ENCODE results near the gene CEMP1.
A peak's percentile ranks its signal among the peaks of the same experiment; 100 is the strongest.

Gene CEMP1

DNA sequence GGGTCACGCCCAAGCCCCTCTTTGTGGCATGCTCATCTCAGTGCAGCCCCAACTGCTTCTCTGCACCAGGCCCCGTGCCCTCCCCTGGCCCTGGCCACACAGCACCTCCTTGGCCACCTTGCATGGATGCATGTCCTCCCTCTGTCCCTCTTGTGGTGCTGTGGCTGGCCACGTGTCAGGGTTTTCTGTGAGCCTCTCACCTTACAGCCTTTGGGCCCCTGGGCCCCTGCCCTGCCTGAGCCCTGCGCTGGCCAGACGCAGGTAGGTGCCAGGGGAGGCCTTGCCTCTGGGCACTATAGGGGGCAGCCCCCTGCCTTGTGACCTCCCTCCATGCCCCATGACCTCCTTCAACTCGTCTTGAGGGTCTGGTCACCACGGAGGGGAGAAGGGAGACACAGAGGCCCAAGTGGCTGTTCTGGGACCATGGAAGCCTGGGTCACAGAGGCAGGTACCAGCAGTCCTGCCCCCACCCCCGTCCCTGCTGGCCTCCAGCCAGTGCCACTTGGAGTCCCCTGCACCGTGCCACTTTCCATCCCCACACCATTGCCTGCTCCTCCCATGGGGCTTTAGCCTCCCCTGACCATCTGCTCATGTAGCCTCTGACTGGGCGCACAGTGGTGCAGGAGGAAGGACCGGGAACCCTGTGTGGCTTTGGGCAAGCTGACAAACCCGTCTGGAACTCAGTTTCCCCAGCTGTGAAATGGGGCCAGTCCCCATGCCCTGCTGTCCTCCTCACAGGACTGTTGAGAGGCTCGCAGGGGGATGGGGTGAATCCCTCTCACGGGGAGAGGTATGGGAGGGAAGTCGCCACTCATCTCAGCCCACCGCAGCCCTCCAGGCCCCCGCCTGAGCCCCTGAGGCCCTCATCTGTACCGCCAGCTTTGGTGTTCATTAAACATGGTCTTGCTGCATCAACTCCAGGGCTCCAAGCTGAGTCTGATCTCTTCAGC, 29.0 kb downstream of the CEMP1 start:
- Mint-ChIP-seq H3K4me1 (peaks cover 6% of the 10 kb centered on the region), H3K4me3 (no peak overlapping the region), H3K27ac (no peak overlapping the region), H3K27me3 (no peaks in the 10 kb centered on the region), H3K9me3 (no peaks in the 10 kb centered on the region)
- DNase-seq = no peak
- ATAC-seq = no peak

DNA sequence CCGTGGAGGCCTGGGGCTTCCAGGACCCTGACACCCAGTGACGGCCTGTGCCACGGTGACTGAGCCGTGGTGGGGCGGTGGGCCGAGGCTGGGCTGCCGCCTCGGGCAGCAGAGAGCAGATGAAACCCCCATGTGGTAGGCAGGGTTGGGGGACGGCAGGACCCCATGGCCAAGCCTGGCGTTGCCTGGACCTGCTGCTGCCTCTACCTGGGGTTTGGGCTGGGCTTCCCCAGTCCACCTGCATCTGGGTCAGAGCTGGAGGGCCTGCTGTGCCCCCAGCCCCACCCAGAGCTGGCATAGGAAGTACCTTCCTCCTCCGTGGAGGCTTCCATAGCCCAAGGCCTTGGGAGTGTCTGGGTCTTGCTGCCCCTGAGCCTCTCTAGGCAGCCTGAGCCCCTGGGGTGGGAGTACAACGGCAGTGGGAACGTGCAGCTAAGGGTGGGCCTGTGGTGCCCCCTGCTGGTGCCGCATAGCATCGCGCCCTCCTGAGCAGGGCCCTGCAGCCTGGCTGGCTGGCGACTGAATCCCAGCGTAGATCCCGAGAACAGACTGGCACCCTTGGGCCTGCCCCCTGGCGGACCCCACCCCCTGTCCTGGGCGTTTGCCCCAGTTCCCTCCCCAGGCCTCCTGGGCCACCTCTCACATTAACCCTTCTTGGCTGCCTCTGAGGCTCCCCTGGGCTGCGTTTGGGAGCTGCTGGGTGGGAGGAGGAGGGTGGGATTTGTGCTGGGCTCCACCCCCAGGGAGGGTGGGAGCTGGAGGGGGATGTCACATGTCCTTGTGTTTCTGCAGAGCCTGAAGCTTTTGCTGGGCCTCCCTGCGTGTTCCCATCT, 30.1 kb downstream of the CEMP1 start:
- Mint-ChIP-seq H3K27ac (no peak overlapping the region), H3K27me3 (no peaks in the 10 kb centered on the region), H3K4me3 (no peak overlapping the region), H3K4me1 (no peaks in the 10 kb centered on the region), H3K9me3 (no peaks in the 10 kb centered on the region)
- DNase-seq = peak; percentile 80 to 81
- ATAC-seq = peak; percentile 90

DNA sequence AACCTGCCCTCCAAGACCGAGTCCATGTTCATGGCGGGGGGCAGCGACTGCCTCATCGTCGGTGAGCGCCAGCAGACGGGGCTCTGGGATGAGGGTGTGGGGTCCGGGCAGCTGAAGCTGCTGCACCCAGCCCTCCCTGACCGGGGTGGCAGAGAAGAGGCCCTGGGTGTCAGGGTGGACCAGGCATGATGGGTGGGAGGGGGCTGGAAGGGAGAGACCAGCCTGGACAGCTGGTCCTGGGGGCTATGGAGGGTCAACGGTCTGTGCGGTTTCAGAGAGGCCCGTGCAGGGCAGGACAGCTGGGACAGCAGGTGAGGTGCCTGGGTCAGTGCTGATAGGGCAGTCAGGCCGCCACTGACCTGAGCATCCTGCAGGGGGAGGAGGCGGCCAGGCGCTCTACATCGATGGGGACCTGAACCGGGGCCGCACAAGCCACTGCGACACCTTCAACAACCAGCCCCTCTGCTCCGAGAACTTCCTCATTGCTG, 30.7 kb downstream of the CEMP1 start:
- no peaks in the 10 kb centered on the region for H3K27me3 Mint-ChIP-seq
- DNase-seq (no peak), ATAC-seq (peak; percentile 3)
- no peaks in the 10 kb centered on the region for H3K4me1 Mint-ChIP-seq
- H3K9me3 Mint-ChIP-seq = no peaks in the 10 kb centered on the region
- H3K27ac Mint-ChIP-seq = no peak overlapping the region
- H3K4me3 Mint-ChIP-seq = no peak overlapping the region

DNA sequence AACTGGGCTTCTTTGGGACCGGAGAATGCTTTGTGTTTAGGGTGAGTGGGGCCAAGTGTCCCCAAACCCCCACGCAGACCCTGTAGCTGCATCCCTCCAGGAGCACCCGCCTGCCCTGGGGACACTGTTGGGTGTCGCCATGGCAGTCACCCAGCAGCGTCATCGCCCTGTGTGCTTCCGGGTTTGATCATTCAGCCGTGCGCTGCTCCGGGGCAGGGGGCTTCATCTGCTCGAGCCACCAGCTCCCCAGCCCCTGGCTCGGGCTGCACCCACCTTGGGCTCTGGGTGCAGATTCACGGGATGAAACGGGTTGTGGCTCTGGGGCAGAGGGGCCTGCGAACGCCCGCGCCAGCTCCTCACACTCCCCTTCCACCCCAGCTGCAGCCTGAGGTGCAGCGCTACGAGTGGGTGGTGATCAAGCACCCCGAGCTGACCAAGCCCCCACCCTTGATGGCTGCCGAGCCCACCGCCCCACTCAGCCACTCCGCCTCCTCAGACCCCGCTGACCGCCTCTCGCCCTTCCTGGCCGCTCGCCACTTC, 31.2 kb downstream of the CEMP1 start:
- ATAC-seq (no peak), DNase-seq (no peak)
- Mint-ChIP-seq H3K9me3 (no peaks in the 10 kb centered on the region), H3K4me3 (no peak overlapping the region), H3K27ac (no peak overlapping the region), H3K27me3 (no peaks in the 10 kb centered on the region), H3K4me1 (no peaks in the 10 kb centered on the region)

DNA sequence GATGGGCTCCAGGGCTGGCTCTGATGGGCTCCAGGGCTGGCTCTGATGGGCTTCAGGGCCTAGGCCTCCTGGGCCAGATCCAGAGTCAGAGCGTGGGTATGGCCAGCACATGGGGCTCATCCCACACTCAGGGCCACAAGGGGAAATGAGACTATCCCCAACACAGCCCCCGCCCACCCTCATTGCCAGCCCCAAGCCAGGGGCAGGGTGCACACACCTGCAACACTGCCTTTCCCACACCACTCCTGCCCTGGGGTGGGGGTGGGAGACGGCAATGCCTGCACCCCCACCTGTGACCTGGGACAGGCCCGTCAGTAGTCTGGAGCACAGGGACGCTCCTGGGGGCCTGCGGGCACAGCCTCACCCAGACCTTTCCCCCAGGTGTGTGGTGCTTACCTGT, 31.8 kb downstream of the CEMP1 start:
- ATAC-seq (no peak), DNase-seq (no peak)
- Mint-ChIP-seq H3K27ac (no peak overlapping the region), H3K9me3 (no peaks in the 10 kb centered on the region), H3K4me1 (no peaks in the 10 kb centered on the region), H3K4me3 (no peak overlapping the region), H3K27me3 (no peaks in the 10 kb centered on the region)

DNA sequence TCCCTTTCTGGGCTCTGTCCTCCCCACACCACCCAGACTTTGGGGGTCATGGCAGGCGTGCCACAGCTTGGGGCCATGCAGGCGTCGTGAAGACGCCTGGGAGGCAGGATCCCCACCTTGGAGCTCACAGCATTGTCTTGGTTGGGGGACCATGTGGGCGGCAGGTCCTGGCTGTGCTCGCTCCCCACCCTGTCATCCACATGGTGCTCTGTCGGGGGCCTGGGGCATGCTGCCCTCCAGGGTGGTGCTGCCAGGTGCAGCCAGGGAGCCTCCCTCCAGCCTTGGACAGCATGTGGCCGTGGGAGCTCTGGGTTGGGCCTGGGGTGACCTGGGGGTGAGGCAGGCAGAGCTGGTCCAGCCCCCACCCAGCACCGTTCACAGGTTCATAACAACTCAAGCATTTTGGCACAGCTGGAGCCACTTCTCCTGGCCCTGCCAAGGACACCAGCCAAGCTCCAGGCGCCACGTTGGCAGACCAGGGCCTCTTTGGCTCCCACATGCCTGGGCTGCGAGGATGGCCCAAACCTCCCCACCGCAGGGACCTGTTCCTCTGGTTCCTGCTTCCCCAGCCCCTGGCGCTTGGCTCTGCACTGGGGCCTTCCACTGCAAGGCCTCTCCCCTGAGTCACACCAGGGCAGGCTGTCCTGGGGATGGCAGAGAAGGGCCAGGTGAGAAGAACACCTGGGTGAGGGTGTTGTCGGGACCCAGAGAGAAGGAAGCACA, 32.5 kb downstream of the CEMP1 start:
- H3K4me3 Mint-ChIP-seq = no peak overlapping the region
- DNase-seq (no peak), ATAC-seq (no peak)
- no peaks in the 10 kb centered on the region for H3K9me3 Mint-ChIP-seq
- peak overlapping the region in 1 of 2 donors; percentile 65 for H3K27ac Mint-ChIP-seq
- no peaks in the 10 kb centered on the region for H3K4me1 Mint-ChIP-seq
- no peaks in the 10 kb centered on the region for H3K27me3 Mint-ChIP-seq

DNA sequence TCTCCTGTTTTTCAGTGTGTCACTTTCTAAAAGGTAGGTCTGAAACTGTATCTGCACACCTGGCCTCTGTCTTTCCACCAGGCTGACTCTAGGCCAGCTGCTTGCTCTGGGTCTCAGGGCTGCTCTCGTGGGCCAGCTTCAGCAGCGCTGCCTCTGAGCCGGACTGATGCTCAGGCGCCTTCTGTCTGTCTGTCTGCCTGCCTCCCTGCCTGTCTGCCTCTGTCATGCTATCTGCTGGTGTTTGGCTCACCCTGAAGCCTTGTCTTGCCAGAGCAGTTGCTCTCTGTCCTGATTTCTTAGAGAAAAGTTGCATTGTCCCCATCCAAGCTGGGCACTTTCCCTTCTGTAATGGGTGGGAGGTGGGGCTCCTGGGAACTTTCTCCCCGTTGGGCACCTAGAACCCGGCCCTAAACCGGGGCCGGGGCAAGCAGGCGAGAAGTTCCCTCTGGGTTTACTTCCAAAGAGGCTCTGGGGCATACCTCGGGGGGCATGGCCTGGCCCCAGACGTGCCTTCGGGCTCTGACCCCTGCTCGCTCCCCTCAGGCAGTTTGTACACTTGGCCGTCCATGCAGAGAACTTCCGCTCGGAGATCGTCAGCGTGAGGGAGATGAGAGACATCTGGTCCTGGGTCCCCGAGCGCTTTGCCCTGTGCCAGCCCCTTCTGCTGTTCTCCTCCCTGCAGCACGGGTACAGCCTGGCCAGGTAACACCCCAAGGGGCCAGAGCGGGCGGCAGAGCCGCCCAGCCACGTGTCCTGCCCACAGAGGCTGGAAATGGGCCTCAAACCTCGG, 33.3 kb downstream of the CEMP1 start:
- Mint-ChIP-seq H3K27me3 (no peaks in the 10 kb centered on the region), H3K4me1 (no peaks in the 10 kb centered on the region), H3K27ac (no peak overlapping the region), H3K4me3 (no peak overlapping the region), H3K9me3 (no peaks in the 10 kb centered on the region)
- DNase-seq (no peak), ATAC-seq (no peak)

DNA sequence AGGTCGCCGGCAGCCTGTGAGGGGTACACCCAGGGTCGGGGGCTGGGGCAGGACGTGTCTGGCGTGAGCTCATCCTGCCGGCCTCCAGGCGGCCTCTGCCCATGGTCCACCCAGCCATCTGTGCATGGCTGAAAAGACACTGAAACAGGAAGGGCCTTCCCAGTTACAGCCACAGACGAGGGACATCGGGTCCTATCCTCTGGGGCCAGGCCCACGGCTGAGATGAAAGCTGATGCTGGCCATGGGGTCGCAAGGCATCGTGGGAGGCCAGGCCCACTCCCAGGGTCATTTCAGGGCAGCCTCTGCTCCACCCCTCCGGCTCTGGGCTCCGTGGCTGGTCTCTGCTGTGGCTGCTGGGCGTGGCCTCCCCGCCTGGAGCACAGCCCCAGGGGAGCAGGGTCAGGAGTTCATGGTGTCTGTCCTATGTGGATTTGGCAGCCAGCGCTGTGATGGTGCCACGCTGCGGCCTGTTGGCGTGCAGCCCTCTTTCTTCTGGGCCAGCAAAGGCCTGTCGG, 34.0 kb downstream of the CEMP1 start:
- no peaks in the 10 kb centered on the region for H3K9me3 Mint-ChIP-seq
- H3K4me3 Mint-ChIP-seq = no peak overlapping the region
- H3K27me3 Mint-ChIP-seq = no peaks in the 10 kb centered on the region
- no peak for ATAC-seq
- H3K27ac Mint-ChIP-seq = no peak overlapping the region
- no peaks in the 10 kb centered on the region for H3K4me1 Mint-ChIP-seq
- no peak for DNase-seq

DNA sequence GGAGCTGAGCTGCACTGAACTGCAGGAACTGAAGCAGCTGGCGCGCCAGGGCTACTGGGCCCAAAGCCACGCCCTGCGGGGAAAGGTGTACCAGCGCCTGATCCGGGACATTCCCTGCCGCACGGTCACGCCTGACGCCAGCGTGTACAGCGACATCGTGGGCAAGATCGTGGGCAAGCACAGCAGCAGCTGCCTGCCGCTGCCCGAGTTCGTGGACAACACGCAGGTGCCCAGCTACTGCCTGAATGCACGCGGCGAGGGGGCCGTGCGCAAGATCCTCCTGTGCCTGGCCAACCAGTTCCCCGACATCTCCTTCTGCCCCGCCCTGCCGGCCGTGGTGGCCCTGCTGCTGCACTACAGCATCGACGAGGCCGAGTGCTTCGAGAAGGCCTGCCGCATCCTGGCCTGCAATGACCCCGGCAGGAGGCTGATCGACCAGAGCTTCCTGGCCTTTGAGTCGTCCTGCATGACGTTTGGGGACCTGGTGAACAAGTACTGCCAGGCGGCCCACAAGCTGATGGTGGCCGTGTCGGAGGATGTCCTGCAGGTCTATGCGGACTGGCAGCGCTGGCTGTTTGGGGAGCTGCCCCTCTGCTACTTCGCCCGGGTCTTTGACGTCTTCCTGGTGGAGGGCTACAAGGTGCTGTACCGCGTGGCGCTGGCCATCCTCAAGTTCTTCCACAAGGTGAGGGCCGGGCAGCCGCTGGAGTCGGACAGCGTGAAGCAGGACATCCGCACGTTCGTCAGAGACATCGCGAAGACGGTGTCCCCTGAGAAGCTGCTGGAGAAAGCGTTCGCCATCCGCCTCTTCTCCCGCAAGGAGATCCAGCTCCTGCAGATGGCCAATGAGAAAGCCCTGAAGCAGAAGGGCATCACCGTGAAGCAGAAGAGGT, 34.7 kb downstream of the CEMP1 start:
- ATAC-seq (no peak), DNase-seq (no peak)
- Mint-ChIP-seq H3K4me3 (no peak overlapping the region), H3K27me3 (no peaks in the 10 kb centered on the region), H3K4me1 (no peaks in the 10 kb centered on the region), H3K9me3 (no peaks in the 10 kb centered on the region), H3K27ac (no peak overlapping the region)

DNA sequence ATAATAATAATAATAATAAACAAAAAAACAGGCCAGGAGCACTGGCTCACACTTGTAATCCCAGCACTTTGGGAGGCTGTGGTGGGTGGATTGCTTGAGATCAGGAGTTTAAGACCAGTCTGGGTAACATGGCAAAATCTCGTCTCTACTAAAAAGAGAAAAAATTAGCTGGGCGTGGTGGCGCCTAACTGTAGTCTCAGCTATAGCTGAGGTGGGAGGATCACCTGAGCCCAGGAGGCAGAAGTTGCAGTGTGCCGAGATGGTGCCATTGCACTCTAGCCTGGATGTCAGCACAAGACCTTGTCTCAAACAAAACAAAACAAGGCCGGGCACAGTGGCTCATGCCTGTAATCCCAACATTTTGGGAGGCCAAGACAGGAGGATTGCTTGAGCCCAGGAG, 36.2 kb downstream of the CEMP1 start:
- Mint-ChIP-seq H3K27ac (no peak overlapping the region), H3K4me1 (no peaks in the 10 kb centered on the region), H3K27me3 (no peaks in the 10 kb centered on the region), H3K9me3 (no peaks in the 10 kb centered on the region), H3K4me3 (no peak overlapping the region)
- ATAC-seq (no peak), DNase-seq (no peak)

DNA sequence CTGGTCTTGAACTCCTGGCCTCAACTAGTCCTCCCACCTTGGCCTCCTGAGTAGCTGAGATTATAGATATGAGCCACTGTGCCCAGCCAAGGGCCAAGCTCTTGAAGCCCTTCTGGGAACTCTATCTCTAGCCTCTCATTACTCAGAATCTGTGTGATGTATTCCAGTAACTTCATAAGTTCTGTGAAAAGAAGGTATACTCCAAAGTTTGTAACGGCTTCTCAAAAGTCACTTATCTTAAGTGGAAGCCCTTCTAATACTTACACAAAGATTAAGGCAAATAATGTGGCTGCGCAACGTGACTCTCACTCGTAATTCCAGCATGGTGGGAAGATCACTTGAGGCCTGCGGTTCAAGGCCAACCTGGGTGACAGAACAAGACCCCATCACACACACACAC, 36.6 kb downstream of the CEMP1 start:
- DNase-seq (no peak), ATAC-seq (no peak)
- Mint-ChIP-seq H3K9me3 (no peaks in the 10 kb centered on the region), H3K27me3 (no peaks in the 10 kb centered on the region), H3K4me1 (no peaks in the 10 kb centered on the region), H3K27ac (no peak overlapping the region), H3K4me3 (no peak overlapping the region)

DNA sequence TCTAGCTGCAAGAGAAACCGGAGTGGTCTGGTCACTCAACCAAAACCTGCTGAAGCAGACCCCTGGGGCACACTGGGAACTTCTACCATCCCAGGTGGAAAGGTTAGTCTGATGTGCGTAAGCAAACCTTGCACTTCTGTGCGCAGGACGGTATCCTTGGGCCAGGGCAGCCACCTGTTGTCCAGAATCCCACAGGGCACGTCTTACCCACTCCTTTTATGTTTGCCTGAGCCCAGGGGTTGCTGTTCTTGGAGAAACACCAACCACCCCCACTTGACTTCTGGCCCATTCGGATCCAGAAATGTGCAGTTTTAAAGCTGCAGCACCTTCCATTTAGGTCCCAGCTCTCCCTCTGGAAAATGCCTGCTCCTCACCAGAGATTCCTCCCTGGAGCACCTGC, 37.6 kb downstream of the CEMP1 start:
- Mint-ChIP-seq H3K27ac (peak overlapping the region in 1 of 2 donors; percentile 86), H3K9me3 (no peaks in the 10 kb centered on the region), H3K4me3 (no peak overlapping the region), H3K27me3 (no peaks in the 10 kb centered on the region), H3K4me1 (no peaks in the 10 kb centered on the region)
- no peak for DNase-seq
- no peak for ATAC-seq

DNA sequence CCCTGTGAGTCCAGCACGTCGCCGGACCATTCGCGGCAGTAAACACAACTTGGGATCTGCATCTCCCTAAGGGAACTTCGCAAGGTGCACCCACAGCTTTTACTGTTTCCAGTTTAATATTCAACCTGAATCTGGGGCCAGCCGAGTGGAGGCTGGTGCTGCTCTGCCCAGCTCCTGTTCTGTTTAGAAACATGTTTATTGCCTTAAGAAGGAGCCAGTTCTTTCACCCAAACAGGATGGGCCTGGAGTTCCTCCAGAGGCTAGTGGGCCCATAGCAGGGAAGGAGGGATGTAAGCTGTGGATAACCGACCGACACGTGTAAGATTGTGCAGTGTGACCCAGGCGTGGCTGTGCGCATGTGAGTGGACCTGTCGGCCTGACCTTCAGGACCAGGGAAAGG, 38.9 kb downstream of the CEMP1 start:
- H3K27me3 Mint-ChIP-seq = no peaks in the 10 kb centered on the region
- ATAC-seq = no peak
- H3K4me3 Mint-ChIP-seq = no peak overlapping the region
- no peaks in the 10 kb centered on the region for H3K9me3 Mint-ChIP-seq
- peaks cover 10% of the 10 kb centered on the region for H3K4me1 Mint-ChIP-seq
- no peak for DNase-seq
- peak overlapping the region in 1 of 2 donors; percentile 34 for H3K27ac Mint-ChIP-seq
